DMS79 (cell line): ENCODE data around the gene PRKCA.
"Not testable (repeated sequence)": the region's sequence is repeated elsewhere in the genome, so short reads cannot be mapped to it uniquely, and the experiment has no call there.

Experiments used
- DNase-seq: peaks from one replicate; lab custom pipeline; 2025; lab: John Stamatoyannopoulos, UW

The PRKCA gene

GRCh38 chr17:66290101-66290722 is 12.2 kb upstream of the PRKCA start:
- no peak for DNase-seq

DNA sequence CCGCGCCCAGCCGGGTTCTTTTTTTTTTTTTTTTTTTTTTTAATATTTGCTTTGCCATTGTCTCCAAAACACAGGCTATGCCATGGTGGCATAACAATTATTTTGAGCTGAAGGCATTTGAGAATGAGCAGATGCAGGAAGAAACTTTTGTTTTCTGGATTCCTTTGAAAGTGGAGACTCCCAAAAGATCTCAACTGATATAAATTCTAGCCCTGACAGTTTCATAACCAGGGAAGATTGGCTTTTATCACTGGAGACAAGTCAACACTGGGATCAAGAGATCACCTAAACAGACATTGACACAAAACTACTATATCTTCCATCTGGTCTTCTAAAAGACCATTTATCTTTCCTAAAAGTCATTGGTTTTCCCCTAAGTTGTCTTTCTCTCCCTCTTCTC is 10.1 kb upstream of the PRKCA start:
- no peak for DNase-seq

DNA sequence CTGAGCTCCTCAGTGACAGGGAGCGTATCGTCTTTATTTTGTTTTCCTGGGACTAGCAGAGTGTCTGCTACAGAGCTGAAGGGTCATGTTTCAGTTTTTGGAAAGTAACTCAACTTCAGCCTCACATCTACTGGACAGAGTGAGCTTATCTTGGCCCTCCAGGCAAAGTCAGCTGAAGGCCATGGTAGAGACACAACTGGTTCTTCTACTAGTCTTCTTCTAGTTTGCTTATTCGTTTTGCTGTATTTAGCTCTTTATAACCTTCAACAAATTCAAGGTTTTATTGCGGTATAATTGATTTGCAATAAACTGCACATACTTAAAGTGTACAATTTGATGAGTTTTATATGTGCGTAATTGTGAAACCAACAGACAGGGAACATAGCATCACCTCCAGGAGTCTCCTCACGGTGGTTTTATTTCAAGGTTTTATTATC is 6.1 kb upstream of the PRKCA start:
- DNase-seq, result no peak

GRCh38 chr17:66297443-66297842 is 5.0 kb upstream of the PRKCA start:
- DNase-seq, result not testable (repeated sequence)

DNA sequence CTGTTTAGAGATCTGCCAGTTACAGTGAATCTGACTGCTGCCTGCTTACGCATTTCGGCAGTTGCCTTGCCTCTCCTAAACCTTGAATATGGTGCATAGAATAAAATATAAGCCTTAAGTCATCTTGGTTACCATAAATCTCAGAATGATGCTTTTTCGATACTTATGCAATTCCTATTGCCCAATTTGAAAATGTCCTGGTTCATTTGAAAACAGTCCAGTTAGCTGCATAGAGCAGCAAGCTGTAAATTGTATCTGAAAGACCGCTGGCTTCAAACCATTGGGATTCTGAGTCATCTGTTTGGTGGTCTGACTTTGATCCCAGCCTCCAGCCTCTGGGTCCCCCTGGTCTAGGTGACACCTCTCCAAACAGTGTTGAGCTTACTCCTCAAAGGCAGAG is 2.7 kb upstream of the PRKCA start:
- DNase-seq, result no peak

DNA sequence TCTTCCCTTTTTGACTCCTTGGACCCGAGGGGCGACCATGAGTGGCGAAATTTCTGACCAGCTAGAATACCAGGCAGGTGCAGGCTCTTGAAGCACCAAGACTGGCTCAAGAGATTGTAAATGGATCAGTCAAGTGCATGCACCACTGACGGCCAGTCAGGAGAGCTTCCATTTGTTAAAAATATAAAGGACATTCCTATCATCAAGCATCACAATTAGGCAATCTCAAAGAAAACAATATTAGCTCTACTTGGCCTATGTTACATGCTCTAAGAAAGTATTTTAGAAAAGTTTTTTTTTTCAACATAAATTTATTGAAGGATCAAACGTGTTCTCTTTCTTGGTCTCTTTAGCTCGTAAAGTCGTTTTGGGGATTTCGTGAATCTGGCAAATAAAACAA is 1.5 kb upstream of the PRKCA start:
- no peak for DNase-seq

- DNase-seq, result no peak
Observed at GRCh38 chr17:66301367-66301863, 998 bp upstream of the PRKCA start.

DNA sequence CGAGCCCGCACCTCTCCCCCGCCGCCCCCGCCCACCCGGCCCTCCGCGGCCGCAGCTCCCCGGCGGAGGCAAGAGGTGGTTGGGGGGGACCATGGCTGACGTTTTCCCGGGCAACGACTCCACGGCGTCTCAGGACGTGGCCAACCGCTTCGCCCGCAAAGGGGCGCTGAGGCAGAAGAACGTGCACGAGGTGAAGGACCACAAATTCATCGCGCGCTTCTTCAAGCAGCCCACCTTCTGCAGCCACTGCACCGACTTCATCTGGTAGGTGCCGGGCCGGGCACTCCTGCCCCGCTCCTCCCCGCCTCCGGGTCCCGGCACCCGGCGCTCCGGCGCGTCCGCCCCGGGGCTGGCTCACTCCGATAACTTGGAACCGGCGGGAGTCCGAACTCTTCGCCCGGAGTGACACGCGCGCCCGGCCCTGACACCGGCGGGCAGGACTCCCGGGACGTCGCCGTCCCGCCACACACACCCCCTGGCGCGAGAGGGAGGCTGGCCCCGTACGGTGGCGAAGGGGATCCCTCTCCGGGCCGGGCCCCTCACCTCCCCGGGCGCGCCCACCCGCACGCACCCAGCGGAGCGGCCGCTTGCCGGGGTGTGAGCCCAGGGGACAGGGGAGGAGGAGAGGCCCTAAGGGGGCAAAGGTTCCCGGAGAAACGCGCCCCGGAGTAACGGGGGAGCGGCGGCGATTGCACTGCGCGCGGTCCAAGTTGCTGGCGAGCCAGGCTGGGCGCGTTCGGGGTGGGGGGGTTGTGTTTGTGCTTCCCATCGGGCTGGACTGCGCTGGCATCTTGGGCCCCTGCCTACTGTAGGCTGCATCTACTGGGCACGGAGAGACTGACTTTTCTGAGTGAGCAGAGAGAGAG is 581 bp downstream of the PRKCA start:
- no peak for DNase-seq

- no peak for DNase-seq
Observed at GRCh38 chr17:66304304-66305174, 2.1 kb downstream of the PRKCA start.

GRCh38 chr17:66306446-66306845 is 4.0 kb downstream of the PRKCA start:
- no peak for DNase-seq

GRCh38 chr17:66307257-66307656 is 4.8 kb downstream of the PRKCA start:
- DNase-seq, result no peak

- no peak for DNase-seq
Observed at GRCh38 chr17:66308856-66309255, 6.4 kb downstream of the PRKCA start.

DNA sequence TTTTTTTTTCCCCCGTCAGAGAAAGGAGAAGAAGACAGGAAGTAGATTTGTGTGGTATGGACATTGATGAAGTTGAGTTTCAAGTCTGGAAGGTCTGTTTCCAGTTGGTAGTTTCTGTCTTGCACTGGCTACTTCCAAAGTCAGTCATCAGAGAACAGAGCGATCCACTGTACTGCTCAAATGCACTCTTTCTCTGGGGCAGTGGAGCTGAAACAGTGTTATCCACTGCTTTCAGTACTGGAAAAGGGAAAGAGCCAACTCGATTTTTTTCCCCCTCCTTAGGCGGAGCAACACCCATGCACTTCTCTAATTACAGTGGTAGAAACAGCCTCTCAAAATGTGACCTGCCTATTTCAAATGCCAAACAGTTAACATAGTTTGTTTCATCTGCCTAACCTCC is 7.4 kb downstream of the PRKCA start:
- no peak for DNase-seq

DNA sequence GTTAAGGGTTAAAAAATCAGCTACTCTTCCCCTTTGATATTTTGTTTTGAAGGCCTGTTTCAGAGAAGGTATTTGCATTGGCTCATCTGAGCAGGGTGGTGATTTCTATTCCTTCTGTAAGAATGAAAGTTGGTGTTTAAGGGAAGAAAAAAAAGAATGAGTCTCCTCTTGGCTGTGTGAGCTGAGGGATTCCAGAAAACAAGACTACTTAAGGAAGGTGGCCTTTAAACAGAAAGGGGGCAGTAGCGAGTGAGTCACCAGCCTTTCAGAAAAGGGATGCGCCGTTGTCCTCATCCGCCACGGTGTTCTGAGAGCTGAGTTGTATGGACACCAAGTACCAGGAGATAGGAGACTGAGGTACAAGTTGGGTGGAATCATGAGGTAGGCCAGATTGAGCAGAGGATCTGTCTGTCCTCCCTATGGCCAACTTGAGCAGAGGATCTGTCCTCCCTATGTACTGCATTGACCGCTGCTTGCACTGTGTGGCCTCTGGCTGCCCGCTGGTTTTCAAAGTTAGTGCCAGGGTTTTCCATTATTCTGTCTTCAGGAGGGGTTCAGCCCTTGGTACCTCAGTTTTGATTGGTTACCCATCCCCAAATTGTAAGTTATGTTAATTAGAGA is 8.2 kb downstream of the PRKCA start:
- DNase-seq, result no peak

GRCh38 chr17:66312912-66313311 is 10.5 kb downstream of the PRKCA start:
- DNase-seq, result no peak

- DNase-seq, result no peak
Observed at GRCh38 chr17:66313325-66313724, 10.9 kb downstream of the PRKCA start.

- no peak for DNase-seq
Observed at GRCh38 chr17:66313995-66314659, 11.7 kb downstream of the PRKCA start.

GRCh38 chr17:66317629-66318028 is 15.2 kb downstream of the PRKCA start:
- no peak for DNase-seq

- DNase-seq, result no peak
Observed at GRCh38 chr17:66319226-66319625, 16.8 kb downstream of the PRKCA start.

- no peak for DNase-seq
Observed at GRCh38 chr17:66322764-66323163, 20.4 kb downstream of the PRKCA start.

DNA sequence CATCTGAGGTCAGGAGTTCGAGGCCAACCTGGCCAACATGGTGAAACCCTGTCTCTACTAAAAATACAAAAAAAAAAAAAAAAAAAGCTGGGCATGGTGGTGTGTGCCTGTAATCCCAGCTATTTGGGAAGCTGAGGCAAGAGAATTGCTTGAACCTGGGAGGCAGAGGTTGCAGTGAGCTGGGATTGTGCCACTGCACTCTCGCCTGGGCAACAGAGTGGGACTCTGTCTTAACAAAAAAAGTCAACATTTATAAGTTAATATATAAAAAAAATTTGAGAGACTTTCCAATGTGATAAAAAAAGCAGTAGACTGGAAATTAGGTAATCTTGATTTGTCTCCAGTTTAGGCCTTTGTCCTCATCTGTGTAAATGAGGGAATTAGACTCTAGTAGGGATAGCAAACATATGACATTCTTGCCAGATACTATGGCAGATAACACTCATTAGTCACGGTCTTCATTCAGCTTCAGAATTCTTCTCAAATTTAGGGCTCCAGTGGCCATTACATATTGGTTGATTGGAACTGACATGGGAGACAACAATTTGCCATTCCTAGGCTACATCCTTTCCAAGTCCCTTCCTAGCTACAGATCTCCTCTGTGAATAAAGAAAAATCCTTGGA is 22.1 kb downstream of the PRKCA start:
- DNase-seq, result not testable (repeated sequence)
